Astrocyte of the cerebellum (primary cell): Measurements from ENCODE around the gene ALLC.

ENCODE experiments used
- DNase-seq: peaks from one replicate; pipeline ENCODE4 v3.0.0-alpha.2; 2011; ENCODE audit warnings: low read depth
- H3K4me3 ChIP-seq: 2 replicates; pipeline ENCODE4 v1.5.1; 2011; ENCODE audit warnings: mild to moderate bottlenecking, low read depth, low read length, moderate library complexity
- in situ Hi-C: cut with HindIII; loops from 2 replicates; pipeline ENCODE4 v1.10.0; 2017; ENCODE audit warnings: low sequenced_read_pairs
- TF ChIP-seq, protein P1 (sequence below): IDR thresholded peaks from 2 replicates; pipeline ENCODE4 v1.5.1; 2012; ENCODE audit warnings: low read length, low read depth, moderate library complexity, mild to moderate bottlenecking; ENCODE audit errors: missing control alignments

The ALLC gene

DNA sequence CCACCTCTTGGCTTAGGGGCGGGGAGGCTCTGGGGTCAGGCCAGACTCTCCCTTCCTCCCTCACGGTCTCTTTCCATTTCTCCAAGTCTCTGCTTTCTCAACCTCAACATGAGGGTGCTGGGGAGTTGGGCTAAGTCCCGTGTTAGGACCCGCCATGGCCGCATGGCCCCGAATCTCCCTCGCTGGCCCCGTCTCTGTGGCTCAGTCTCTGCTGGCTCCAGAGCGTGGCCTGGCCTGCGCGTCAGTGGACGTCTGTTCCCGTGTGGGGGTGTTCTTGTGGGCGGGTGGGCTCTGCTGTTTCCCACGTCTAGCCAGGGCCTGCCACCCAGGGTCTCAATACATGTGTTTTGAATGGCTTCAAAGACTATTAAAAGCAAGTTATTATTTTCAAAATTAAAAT, 12.4 kb downstream of the ALLC start:
- H3K4me3 ChIP-seq, result no peak overlapping the region
- TF ChIP-seq, protein P1, sequence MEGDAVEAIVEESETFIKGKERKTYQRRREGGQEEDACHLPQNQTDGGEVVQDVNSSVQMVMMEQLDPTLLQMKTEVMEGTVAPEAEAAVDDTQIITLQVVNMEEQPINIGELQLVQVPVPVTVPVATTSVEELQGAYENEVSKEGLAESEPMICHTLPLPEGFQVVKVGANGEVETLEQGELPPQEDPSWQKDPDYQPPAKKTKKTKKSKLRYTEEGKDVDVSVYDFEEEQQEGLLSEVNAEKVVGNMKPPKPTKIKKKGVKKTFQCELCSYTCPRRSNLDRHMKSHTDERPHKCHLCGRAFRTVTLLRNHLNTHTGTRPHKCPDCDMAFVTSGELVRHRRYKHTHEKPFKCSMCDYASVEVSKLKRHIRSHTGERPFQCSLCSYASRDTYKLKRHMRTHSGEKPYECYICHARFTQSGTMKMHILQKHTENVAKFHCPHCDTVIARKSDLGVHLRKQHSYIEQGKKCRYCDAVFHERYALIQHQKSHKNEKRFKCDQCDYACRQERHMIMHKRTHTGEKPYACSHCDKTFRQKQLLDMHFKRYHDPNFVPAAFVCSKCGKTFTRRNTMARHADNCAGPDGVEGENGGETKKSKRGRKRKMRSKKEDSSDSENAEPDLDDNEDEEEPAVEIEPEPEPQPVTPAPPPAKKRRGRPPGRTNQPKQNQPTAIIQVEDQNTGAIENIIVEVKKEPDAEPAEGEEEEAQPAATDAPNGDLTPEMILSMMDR, result no peak
- in situ Hi-C loops, result no loop called here
- no peak for DNase-seq

DNA sequence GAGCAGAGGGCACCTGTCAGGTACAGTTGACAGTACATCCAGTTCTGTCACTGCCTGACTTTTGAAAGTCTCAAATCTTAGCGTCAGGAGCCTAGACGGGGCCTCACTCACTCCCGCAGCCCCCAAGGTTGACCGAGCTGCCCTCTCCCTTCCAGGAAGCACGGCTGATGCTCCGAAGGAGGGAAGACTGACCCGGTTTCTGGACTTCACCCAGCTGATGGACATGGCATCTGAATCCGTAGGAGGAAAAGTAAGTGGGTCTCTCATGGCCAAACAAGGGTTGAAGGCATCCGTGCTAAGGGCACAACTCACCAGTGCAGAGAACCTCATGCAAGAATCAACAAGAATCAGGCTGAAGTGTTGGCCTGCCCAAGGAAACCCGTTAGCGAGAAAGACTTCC, 12.9 kb downstream of the ALLC start:
- in situ Hi-C loops, result no loop called here
- TF ChIP-seq, protein P1, result no peak
- DNase-seq, result no peak
- no peak overlapping the region for H3K4me3 ChIP-seq

DNA sequence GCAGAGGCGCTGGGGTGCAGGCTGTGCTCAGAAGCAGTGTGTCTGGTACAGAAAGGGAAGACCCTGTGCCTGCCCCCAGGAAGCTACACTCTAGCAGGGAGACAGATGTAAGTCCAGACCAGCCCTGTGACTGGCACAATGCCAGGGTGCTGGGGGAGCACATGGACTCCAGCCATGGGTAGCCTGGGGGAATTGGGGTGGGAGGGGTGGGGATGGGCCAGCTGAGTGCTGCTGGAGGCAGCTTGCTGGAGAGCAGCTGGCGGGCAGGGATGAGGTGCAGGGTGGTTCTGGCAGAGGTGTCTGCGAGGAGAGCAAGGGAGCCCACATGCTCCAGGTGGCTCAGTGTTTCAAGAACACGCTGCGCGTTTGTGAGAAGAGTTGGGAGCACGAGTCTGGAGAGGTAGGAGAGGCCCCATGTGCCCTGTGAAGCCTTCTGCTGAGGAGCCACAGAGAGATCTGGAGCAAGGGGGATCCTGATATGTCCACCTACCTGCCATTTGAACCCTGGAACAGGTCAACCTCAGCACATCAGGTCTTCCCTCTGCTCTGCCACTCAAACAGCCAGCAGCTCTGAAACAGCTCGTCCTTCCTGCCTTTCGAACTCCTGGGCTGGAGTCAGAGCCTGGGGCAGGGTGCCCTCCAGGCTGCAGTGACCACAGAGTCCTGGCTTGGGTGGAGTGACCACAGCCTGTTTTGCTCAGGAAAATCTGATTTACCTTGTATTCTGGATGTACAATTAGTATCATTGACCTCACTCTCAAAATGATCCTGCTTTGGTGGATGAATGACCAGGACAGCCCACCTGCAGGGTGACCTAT, 15.1 kb downstream of the ALLC start:
- TF ChIP-seq, protein P1, result no peak
- no peak for DNase-seq
- no peak overlapping the region for H3K4me3 ChIP-seq
- in situ Hi-C loops, result no loop called here

DNA sequence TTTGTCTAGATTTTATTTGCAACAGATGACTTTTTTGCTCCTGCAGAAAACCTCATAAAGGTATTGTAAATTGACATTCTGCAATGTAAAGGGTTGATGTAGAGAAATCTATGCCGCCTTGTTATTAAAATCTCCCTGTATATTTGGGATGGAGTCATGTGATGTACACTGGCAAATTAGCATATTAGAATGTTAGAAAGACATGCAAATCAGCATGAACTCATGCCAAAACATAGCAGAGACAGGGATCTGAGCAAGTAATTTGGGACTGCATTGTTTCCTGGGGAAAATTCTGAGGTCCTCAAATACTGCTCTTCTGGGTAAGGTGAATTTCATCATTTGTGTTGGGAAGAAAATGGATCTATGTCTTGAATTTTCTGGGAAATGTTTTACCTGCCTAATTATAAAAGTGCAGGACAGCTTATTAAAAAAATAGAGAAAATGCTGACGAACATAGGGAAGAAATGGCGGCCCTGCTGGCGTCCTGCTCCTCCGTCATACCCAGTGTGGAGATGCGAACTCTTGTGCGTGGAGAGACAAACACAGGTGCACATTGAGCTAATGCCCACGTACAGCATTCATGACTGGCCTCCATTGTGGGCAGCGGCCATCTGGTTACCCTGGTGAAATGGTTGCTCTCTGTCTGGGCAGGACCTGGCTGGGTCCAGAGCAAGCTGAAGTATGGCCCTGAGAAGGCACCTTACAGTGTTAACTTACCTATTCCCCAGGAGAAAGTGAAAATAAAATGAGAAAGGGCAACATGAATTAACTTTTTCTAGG, 16.3 kb downstream of the ALLC start:
- H3K4me3 ChIP-seq, result no peak overlapping the region
- in situ Hi-C loops, result no loop called here
- DNase-seq, result no peak
- TF ChIP-seq, protein P1, result no peak

DNA sequence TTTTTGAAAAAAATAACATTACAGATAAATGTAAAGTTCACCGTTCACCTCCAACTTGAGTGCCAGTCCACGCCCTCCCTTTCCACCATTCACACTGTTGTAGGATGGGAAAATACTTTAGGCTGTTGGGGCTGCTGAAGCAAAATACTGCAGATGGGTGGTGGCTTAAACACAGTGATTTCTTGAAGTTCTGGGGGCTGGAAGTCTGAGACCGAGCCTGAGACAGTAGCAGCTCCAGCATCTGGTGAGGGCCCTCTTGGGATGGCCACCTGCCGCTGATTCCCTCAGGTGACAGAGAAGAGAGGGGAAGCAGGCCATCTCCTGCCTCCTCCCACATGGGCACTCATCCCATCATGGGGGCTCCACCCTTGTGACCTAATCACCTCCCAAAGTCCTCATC, 17.7 kb downstream of the ALLC start:
- in situ Hi-C loops, result no loop called here
- TF ChIP-seq, protein P1, result no peak
- no peak overlapping the region for H3K4me3 ChIP-seq
- no peak for DNase-seq

DNA sequence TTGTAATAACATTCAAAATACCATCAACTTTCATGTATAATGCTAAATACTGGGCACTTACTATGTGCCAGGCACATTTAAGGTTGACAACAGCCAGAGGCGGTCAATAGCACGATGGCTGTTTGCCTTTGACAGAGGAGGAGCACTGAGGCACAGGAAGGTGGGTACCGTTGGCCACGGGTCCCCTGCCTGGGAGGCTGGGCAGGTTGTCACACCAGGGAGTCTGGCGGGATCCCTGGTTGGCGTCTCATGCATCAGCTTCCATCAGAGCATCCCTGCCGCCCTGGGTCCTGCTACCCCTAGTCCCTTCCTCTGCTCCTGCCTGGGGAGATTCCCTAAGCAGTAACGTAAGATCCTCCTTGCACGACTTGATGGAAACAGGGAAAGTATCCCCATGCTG, 19.4 kb downstream of the ALLC start:
- H3K4me3 ChIP-seq, result no peak overlapping the region
- TF ChIP-seq, protein P1, result no peak
- in situ Hi-C loops, result no loop called here
- DNase-seq, result no peak
